GDM1 (cell line): ENCODE data around the gene GABRG3.

Source experiments
- DNase-seq: peaks from one replicate; lab custom pipeline; 2025; lab: John Stamatoyannopoulos, UW

GABRG3 gene

GRCh38 chr15:27579738-27580137, 608.8 kb downstream of the GABRG3 start:
- DNase-seq = no peak

- no peak for DNase-seq
Measured at GRCh38 chr15:27582726-27583410, 611.9 kb downstream of the GABRG3 start.

- DNase-seq = no peak
Measured at GRCh38 chr15:27583651-27584050, 612.7 kb downstream of the GABRG3 start.

GRCh38 chr15:27585041-27585640, 614.2 kb downstream of the GABRG3 start:
- DNase-seq = no peak

GRCh38 chr15:27587810-27588209, 616.8 kb downstream of the GABRG3 start:
- no peak for DNase-seq

- no peak for DNase-seq
Measured at GRCh38 chr15:27589260-27589659, 618.3 kb downstream of the GABRG3 start.

- DNase-seq = no peak
Measured at GRCh38 chr15:27589782-27590181, 618.8 kb downstream of the GABRG3 start.
